ENCODE measurements around the gene SLC29A1. TPM values are rescaled to one million over a fixed set of nuclear protein-coding genes. Genes with fewer than 3 reads are reported as not detected.

SLC29A1 gene
- total RNA-seq, 1 experiment from 2014 or later, result 11.0 TPM

DNA sequence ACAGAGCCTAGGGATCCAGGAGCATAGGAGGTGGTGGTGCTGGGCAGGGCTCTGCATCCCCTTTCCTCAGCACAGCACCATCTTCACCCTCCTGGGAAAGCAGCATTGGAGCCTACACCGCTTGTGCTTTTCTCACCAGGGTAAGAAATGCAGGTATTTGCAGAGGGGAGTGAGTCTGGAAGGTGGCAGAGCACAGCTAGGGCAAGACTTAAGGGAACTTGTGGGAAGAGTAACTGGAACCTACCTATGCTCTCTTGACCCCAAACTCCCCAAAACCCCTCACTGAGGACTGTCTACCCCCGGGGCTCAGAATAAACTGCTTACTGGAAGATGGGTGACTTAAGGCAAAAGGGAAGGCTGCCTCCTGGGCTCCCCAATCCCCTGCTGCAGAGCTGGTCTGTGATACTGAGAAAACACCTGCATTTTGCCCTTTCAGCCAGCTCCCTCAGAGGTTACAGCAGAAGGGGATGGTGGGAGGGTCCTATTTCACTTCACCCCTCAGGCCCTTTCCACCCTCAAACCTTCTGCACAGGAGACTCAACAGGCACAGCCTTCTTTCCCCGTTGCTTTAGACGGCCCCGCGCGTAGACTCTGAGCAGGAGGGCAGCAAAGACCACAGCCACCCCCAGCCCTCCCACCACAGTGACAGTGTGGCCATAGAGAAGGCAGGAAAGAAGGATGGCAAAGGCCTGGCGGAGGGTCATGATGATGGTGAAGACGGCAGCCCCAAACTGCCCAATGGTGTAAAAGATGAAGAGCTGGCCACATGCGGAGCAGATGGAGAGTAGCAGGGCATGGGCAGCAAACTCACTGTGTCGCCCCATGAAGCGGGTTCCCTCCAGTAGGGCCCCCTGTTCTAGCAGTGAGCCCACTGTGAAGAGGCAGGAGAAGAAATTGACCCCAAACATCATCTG is 31.1 kb downstream of the SLC29A1 start:
- peaks cover 21% of the 10 kb centered on the region for H3K4me1 ChIP-seq (replicated peaks)
- no peak overlapping the region for H3K27ac ChIP-seq
- no peaks in the 10 kb centered on the region for H3K27me3 ChIP-seq (replicated peaks)
- no peaks in the 10 kb centered on the region for H3K9me3 ChIP-seq (replicated peaks)
- no peak for DNase-seq (ENCODE audit: low read depth in 1 of 2, low spot score in 2 of 2)
- H3K4me3 ChIP-seq, result no peak overlapping the region
- H3K36me3 ChIP-seq, result peaks cover 94% of the 10 kb centered on the region

DNA sequence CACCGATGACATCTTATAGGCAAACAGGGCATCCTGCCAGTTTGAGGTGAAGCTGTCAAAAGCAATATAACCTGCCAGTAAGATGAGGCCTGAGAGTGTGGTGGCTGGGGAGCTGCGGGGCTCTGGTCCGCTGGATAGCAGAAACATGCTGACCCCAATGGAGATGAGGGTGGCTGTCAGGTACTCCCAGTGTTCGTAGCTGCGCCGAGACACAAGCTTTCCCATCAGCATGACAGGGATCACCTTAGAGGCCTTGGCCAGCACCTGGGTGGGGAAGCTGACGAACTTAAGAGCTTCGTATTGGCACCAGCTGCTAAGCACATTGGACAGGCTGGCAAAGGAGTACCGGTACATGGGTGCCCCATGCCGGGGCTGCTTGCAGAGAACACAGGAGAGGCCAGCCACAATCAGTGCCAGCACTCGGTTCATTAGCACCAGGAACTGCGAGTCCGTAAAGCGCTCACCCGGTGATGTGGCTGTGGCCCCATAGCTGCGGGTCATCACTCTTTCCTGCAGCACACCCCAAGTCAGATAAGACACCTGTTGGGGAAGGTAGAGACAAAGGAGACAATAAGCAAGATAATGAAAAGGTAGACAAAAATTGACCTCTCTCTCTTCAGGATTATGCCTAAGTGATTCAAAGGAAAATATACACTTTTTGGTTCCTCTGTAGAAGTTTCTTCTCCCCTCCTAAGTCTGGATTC is 31.9 kb downstream of the SLC29A1 start:
- Histone ChIP-seq H3K4me3 (no peak overlapping the region), H3K27me3 (replicated peaks) (no peaks in the 10 kb centered on the region), H3K36me3 (peaks cover 93% of the 10 kb centered on the region), H3K9me3 (replicated peaks) (no peaks in the 10 kb centered on the region), H3K27ac (no peak overlapping the region), H3K4me1 (replicated peaks) (peaks cover 16% of the 10 kb centered on the region)
- DNase-seq (ENCODE audit: low read depth in 1 of 2, low spot score in 2 of 2), result no peak

DNA sequence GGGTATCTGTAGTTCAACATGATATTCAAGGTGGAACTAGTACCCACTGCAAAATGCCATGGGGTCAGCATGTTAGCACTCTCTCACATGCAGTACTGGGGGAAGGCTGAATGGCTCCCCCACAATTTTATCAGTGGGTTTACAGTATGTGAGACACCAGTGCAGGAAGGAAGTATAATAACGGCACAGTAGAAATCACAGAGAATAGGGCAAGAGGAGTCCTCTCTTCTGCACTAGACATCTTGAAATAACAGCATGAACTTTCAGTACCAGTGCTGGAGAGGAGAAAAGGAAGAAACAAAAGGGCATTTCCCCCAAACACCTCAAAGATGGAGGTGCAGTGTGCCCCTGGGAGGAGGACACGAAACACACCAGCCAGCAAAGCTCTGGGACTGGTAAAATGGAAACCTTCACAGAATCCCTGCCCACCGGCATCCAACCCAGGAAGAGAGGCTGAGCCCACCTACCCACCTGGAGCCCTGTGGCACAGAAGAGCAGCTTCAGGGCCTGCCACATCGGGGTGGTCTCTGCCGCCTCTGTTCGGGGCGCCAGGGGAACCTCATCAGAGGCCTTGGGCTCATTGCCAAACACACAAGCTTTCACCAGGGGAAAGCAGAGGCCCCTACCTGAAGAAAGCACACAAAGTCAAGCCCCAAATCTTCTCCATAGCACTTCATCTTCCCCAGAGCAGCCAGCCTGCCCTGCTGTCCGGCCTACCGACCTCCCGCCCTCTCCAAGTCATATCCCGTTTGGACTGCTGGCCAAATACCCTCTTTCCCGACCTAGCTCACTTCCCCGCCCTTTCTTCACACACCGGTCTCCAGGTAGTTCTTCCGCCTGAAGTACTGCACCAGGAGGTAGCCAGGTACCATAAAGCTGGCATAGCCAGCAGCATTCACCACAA is 32.7 kb downstream of the SLC29A1 start:
- Histone ChIP-seq H3K4me3 (peak overlapping the region; percentile 80), H3K27ac (no peak overlapping the region), H3K4me1 (replicated peaks) (peaks cover 16% of the 10 kb centered on the region), H3K9me3 (replicated peaks) (no peaks in the 10 kb centered on the region), H3K27me3 (replicated peaks) (no peaks in the 10 kb centered on the region), H3K36me3 (peaks cover 93% of the 10 kb centered on the region)
- no peak for DNase-seq (ENCODE audit: low read depth in 1 of 2, low spot score in 2 of 2)

DNA sequence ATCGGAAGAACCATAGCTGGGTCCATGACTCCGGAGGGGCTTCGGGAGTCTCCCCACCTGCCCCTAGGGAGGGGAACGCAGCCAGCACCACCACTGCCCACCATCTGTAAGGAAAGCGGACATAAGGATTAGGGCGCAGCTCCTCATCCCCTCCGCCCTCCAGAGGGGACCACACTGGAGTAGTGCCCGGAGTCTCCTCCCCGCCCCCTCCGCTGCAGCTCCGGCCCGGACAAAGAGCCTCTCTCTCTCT is 33.3 kb downstream of the SLC29A1 start:
- Histone ChIP-seq H3K36me3 (peaks cover 93% of the 10 kb centered on the region), H3K4me1 (replicated peaks) (peaks cover 16% of the 10 kb centered on the region), H3K27ac (peak overlapping the region; percentile 65; the same call in 1 of the 2 replicates), H3K27me3 (replicated peaks) (no peaks in the 10 kb centered on the region), H3K4me3 (peak overlapping the region; percentile 80), H3K9me3 (replicated peaks) (no peaks in the 10 kb centered on the region)
- no peak for DNase-seq (ENCODE audit: low read depth in 1 of 2, low spot score in 2 of 2)

DNA sequence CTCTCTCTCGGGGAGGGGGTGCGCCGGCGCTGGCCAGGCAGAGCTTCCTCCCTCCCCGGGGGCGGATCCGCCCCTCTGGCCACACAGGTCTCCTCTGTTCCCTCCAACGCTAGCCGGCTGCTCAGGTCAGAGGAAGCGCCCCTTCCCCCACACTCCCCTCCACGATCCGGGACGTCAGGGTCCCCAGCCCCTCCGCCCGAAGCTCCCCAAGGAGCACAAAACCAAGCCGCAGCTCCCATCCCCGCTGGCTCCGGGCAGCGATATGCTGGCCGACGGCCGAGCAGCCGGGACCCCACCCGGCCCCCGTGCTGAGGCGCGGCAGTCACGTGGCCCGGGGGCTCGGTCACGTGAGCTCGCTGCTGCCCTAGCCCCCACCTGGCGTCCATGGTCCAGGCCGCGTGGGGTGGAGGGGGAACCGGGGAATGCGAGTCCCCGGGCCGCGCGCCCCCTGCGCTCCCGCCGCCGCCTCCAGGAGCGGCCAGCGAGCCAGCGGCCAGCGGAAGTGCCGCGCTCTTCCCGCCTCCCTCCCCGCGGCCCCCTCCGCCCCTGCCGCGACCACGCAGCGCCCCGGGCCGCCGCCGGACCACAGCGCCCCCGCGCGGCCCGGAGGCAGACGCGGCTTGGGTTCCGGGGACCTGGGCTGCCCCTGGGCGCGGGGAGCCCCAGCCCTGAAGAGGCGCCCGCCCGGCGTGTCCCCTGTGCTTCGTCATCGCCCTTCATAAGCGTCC is 33.8 kb downstream of the SLC29A1 start, which contains the start of gene SLC35B2:
Gene SLC35B2, minus strand, starts transcription at position 504 of the 728 bp plus-strand sequence. Its CDS starts 118 bp downstream, at position 386.
- peaks cover 93% of the 10 kb centered on the region for H3K36me3 ChIP-seq
- H3K4me3 ChIP-seq, result peak within 1 kb of the TSS; percentile 80
- peak within 1 kb of the TSS; percentile 65 for H3K27ac ChIP-seq
- no peaks in the 10 kb centered on the region for H3K9me3 ChIP-seq (replicated peaks)
- peaks cover 16% of the 10 kb centered on the region for H3K4me1 ChIP-seq (replicated peaks)
- no peaks in the 10 kb centered on the region for H3K27me3 ChIP-seq (replicated peaks)
- DNase-seq (ENCODE audit: low read depth in 1 of 2, low spot score in 2 of 2), result peak; percentile 77 to 81

DNA sequence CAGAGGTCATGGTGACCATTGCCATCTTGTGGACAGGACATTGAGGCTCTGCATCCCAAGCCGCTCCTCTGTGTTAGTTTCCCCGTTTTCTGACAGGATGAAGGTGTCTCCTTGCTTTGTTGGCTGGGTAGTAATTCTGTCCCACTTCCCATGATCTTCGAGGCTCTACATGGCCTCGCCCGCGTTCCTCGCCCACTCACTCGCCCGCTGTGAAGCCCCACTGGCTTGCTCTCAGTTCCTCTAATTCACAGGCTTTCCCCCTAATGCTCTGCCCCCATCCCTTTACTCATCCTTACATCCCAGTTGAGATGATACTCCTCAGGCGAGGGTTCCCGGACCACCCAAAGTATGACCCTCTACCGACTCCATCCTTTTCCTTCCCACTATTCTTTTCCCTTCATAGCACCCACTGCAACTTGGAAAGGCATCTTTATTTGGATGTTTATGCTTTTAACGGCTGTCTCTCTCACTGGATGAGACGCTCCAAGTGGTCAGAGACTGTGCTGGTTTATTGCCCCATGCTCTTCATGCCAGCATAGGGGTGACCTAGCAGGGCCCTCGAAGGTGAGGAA is 34.4 kb downstream of the SLC29A1 start:
- Histone ChIP-seq H3K9me3 (replicated peaks) (no peaks in the 10 kb centered on the region), H3K27ac (peak overlapping the region; percentile 23), H3K27me3 (replicated peaks) (no peaks in the 10 kb centered on the region), H3K36me3 (peaks cover 93% of the 10 kb centered on the region), H3K4me3 (peak overlapping the region; percentile 80), H3K4me1 (replicated peaks) (peaks cover 22% of the 10 kb centered on the region)
- DNase-seq (ENCODE audit: low read depth in 1 of 2, low spot score in 2 of 2), result no peak

DNA sequence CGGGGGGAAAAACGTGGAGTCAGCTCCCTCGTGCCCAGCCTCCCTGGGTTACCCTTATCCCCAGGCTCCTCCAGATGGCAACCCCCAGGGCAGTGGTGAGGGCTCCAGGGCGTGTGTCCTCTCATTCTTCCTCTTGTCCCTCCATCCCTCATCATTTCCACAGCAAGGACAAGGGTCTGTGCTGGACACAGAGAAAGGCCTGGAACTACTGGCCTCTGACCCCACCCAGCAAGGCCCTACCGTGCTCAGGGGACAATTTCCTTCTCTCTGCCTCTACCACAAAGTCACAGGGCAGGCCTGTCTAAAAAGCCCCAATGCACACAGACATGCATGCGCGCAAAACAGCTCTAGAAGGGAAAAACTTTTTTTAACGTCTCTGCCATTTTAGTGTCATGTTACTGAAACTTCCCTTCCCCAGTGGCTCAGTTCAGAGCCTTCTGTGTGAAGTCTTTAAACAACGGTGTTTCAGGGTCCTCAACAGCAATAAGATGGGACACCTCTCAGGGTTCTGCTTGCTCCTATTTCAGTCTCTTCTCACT is 35.0 kb downstream of the SLC29A1 start:
- Histone ChIP-seq H3K36me3 (peaks cover 93% of the 10 kb centered on the region), H3K4me3 (no peak overlapping the region), H3K4me1 (replicated peaks) (peaks cover 28% of the 10 kb centered on the region), H3K9me3 (replicated peaks) (no peaks in the 10 kb centered on the region), H3K27me3 (replicated peaks) (no peaks in the 10 kb centered on the region), H3K27ac (no peak overlapping the region)
- no peak for DNase-seq (ENCODE audit: low read depth in 1 of 2, low spot score in 2 of 2)

DNA sequence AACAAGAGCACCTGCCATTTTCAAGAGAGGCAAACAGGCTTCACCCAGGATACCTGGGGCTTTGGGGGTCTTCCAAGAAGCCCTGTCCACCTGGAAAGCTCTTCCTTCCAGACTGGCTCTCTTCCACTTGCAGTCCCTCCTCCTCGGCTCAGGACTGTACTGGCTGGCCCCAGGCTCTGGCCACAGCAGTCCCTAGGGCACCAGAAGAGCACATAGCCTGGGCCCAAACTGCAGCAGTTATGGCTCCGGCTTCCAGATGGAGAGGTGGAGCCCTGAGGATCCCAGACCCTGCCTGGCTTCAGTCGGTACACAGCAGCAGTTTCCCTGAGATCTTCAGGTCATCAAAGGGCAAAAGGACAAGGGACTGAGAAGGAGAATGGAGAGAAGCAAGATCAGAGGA is 35.5 kb downstream of the SLC29A1 start:
- peaks cover 33% of the 10 kb centered on the region for H3K4me1 ChIP-seq (replicated peaks)
- H3K27ac ChIP-seq, result no peak overlapping the region
- H3K36me3 ChIP-seq, result peaks cover 87% of the 10 kb centered on the region
- no peak for DNase-seq (ENCODE audit: low read depth in 1 of 2, low spot score in 2 of 2)
- no peaks in the 10 kb centered on the region for H3K27me3 ChIP-seq (replicated peaks)
- H3K9me3 ChIP-seq (replicated peaks), result no peaks in the 10 kb centered on the region
- H3K4me3 ChIP-seq, result no peak overlapping the region

DNA sequence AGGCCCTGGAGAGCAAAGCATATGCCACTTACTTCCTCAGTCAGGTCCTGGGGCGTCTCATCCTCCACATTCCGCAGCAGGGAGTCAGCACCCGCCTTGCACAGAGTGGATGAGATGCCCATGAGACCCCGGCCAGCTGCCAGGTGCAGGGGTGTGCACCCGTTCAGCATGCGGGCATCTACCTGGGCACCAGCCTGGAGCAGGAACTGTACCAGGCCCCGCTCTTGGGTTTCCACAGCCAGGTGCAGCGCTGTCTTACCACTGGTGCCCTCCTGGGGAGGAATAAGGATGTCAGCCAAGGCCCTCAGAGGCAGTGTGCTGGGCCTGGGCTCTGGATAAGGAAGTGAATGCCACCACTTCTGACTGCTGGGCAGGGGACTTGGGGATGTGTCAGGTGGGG is 36.6 kb downstream of the SLC29A1 start:
- no peak for DNase-seq (ENCODE audit: low read depth in 1 of 2, low spot score in 2 of 2)
- Histone ChIP-seq H3K36me3 (peaks cover 77% of the 10 kb centered on the region), H3K4me3 (no peak overlapping the region), H3K9me3 (replicated peaks) (no peaks in the 10 kb centered on the region), H3K27ac (no peak overlapping the region), H3K27me3 (replicated peaks) (no peaks in the 10 kb centered on the region), H3K4me1 (replicated peaks) (peaks cover 43% of the 10 kb centered on the region)

DNA sequence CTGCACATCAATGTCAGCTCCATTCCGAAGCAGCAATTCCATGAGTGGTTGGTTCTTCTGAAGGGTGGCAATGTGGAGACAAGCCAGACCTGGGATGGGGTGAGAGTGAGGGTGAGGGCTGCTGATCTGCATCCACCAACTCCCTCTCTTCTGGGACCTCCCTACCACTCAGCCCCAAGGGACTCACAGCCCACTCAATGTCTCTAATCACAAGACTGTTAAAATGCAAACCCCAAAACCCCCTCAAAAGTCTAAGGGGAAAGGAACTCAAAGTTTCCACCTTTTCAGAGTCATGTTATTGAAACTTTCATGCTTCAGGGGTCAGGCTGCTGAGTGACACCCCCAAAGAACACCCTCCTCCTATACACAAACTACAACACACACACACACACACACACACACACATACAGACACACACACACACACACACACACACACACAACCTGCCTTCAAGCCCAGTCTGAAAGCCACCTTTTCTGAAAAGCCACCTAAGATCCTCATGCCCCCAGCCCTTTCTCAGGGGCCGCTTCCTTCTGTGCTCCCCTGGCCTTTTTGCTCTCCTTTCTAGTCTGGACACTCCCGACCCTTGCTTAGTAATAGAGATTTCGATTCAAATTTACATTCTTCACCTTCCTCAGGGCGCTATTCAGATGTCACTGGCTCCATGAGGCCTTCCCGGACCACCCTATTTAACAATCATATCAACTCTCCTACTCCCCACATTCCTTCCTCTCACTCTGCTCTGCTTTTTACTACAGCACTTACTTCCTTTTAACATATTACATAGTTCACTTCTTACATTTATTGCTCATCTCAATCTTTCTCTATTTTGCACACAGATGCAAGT is 37.3 kb downstream of the SLC29A1 start:
- H3K27me3 ChIP-seq (replicated peaks), result no peaks in the 10 kb centered on the region
- no peak for DNase-seq (ENCODE audit: low read depth in 1 of 2, low spot score in 2 of 2)

DNA sequence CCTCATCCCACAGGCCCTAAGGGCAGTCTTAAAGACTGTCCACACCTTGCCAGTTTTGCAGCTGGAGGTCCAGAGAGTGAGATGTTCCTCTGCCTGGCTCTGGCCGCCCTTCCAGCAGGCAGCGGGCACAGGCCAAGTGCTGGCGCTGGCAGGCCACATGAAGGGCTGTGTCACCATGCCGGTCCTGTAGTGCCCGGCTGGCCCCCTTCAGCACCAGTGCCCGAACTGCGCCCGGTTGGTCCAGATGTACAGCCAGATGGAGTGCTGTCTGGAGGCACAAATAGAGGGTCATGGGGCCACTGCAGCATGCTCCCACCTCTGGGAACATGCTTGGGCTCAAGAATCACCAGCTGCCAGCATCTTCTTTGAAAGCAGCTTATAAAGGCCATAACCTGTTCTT is 38.2 kb downstream of the SLC29A1 start:
- Histone ChIP-seq H3K4me3 (no peak overlapping the region), H3K4me1 (replicated peaks) (peaks cover 37% of the 10 kb centered on the region)
- DNase-seq (ENCODE audit: low read depth in 1 of 2, low spot score in 2 of 2), result no peak

More for the DNA sequence above, 37.3 kb downstream of the SLC29A1 start:
- no peak overlapping the region for H3K27ac ChIP-seq
- H3K4me3 ChIP-seq, result no peak overlapping the region
- peaks cover 70% of the 10 kb centered on the region for H3K36me3 ChIP-seq
- H3K9me3 ChIP-seq (replicated peaks), result no peaks in the 10 kb centered on the region
- peaks cover 43% of the 10 kb centered on the region for H3K4me1 ChIP-seq (replicated peaks)

More for the DNA sequence above, 38.2 kb downstream of the SLC29A1 start:
- Histone ChIP-seq H3K27ac (no peak overlapping the region), H3K9me3 (replicated peaks) (no peaks in the 10 kb centered on the region), H3K36me3 (peaks cover 61% of the 10 kb centered on the region), H3K27me3 (replicated peaks) (no peaks in the 10 kb centered on the region)

All from SJSA1 (cell line).